GM19463 (cell line): ENCODE results near the gene ANAPC2.
A peak's percentile ranks its signal among the peaks of the same experiment; 100 is the strongest.

Experiments used
- ATAC-seq: cut with Tn5 transposase; IDR thresholded peaks from one replicate; pipeline ENCODE4 v1.9.1; 2021; ENCODE audit warnings: mild to moderate bottlenecking, moderate library complexity; ENCODE audit not compliant: unreplicated experiment

Gene ANAPC2

DNA sequence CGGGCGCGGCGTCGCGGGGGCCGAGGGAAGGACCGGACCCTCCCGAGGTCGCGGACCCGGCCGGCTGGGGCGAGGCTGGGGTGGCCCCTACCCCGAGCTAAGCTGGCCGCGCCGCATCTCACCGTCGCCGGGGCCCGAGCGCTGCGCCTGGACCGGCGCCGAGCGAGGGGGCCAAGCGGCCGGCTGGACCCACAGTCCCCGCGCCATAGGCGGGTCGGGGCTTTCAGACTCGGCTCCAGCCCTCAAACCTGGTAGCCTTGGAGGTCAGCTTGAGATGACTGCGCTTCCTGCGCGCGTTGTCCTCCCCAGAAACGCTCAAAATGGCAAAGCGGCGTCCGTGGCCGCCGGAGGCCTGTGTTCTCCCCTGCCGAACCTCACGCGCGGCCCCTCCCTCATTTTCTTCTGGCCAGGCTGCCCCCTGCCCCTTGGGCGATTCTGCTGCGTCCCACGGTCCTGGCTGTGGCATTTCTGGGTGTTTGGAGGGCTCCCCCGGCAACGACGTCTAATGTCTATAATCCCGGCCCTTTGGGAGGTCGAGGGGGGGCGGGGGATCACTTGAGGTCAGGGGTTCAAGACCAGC, 58.1 kb downstream of the ANAPC2 start:
- peak; percentile 8 for ATAC-seq

DNA sequence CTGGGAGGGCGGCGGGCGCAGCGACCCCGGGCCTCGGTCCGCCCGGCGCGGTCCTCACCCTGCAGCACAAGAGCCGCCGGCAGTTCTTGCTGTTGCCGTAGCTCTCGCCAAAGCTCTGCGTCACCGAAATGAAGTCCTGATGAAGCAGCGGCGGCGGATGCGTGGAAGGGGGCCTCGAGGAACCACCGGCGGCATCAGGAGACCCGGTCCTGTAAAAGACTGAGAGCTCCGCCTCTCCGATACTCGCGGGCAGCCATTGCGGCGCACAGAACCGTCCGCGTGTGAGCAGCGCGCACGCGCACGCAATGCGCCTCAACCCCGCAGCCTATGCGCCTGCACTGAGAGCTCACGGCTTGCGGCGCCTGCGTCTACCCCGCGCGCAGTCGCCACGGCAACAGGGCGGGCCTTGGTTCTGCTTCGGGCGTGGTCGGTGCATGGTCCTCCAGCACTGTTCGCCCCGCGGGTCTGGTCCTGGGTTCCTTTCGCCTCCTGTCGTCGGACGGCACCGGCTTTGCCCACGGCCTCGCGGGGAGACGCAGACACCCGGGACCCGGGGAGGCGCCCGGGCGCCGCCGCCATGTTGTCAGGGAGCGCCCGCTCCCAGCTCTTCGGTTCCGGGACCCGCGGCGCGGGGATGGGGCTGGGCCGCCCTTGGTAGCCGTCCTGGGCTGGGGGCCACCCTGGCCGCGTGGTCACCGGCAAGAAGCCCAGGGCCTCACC, 58.7 kb downstream of the ANAPC2 start:
- peak; percentile 90 for ATAC-seq

DNA sequence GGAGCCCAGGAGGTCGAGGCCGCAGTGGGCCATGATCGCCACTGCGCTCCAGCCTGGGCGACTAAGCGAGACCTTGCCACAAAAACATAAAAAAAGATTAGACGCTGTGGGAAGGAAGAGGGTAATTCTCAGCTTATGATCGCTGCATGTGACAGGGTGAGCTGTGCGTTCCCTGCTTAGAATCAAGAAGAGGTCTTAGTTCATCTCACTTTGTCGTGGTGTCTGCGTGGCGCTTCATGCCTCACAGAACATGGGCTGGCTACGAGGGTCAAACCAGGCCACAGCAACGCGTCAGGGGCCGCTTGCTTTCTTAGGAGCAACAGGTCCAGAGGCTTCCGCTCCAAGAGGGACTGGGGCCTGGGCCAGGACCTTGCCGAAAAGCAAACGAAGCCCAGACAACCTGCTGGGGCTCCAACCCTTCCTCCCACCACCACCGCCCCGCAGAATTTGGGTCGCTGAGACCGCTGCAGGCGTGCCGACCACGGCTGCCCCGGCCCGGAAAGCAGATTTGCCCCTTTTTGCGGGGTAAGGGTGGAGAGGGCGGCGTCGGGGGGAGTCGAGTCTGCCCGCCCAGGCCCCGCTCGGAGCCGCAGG, 59.4 kb downstream of the ANAPC2 start:
- peak; percentile 5 for ATAC-seq

DNA sequence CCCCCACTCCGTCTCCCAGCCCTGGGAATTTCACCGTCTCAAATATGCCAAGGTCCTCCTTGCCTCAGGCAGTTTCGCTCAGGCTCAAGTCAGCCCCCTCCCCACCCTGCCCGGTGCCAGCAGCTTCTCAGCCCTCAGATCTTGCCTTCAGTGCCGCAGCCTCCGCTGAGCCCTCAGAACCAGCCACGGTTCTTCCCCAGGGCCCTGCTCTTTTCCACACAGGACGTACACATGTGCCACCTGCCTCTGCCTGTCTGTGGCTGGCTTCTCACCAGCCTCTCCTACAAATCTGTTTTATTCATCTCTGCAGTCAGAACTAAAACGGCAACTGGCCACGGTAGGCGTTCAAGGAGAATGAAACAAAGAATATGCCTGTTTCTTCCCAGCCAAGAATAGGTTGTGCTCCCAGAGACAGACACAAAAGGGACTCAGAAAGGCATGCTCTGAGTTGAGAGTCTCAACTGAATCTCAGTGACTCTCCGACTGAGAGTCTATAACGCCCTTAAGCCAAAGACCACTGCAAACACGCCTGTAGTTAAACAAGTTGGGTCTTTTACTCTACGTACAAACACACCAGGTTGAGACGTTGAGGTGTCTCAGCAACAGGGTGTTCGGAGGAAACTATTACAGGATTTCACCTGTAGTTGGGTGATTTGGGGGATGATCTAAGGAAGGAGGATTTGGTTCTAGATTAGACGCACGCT, 60.0 kb downstream of the ANAPC2 start:
- ATAC-seq: no peak

DNA sequence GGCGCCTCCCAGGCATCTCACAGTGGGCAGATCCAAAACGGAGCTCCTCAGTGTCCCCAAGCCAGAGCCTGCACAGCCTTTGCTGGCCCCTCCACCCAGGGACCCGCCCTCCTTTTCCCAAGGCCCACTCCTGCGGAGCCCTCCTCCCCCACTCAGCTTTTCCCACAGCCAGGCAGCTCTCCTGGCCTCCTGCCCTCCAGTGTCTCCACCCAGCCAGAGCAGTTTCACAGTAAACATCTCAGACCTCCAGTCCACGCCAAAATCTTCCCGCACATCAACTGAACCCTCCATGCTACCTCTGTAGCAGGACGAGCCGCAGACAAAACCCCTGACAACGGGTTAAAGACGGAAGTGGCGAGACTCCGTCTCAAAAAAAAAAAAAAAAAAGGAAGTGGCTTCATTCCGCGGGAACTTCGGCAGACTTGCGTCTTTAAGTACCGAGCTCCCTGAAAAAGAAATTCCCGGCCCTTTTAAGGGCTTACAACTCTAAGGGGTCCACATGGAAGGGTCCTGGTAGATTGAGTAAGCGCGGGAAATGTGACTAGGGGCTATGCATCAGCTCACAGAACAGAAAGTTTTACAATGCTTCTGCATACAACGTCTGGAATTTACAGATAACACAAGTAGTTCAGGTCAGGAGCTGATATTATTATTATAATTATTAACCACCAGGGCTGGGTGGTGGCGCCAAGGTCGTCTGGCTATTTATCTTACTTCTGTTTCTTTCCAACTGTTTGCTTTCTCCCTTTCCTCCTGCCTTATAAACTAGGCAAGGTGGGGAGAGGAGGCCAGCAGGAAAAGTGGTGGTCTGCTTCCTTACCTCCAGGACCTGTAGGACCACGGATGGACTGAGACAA, 60.8 kb downstream of the ANAPC2 start:
- ATAC-seq: no peak

DNA sequence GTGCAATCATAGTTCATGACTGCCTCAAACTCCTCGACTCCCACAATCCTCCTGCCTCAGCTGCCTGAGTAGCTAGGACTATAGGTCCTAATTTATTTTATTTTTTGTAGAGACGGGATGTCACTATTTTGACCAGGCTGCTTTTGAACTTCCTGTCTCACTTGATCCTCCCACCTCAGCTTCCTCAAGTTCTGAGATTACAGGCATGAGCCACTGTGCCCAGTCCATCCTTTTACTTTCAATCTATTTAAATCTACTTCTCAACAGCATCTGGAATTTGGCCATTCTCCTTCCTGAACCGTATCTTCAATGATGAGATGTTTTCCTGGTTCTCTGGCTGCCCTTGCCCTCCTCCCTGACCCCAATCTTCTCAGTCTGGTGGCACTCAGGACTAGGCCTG, 61.6 kb downstream of the ANAPC2 start:
- ATAC-seq: no peak
